Glutamatergic neuron (in vitro differentiated cells): ENCODE measurements around the gene ZNF431. TPM values are rescaled to one million over a fixed set of nuclear protein-coding genes. Genes with fewer than 3 reads are reported as not detected.

Source experiments
- DNase-seq: peaks from one replicate; pipeline ENCODE4 v3.0.0; 2022
- H3K27ac Mint-ChIP-seq: one replicate; pipeline ENCODE4 v1.8.0; 2020; ENCODE audit warnings: mild to moderate bottlenecking, mixed read lengths, inconsistent platforms; ENCODE audit not compliant: unreplicated experiment
- H3K27me3 Mint-ChIP-seq: one replicate; pipeline ENCODE4 v1.8.0; 2020; ENCODE audit warnings: mild to moderate bottlenecking, moderate library complexity, mixed read lengths, inconsistent platforms; ENCODE audit not compliant: unreplicated experiment
- H3K36me3 Mint-ChIP-seq: one replicate; pipeline ENCODE4 v1.8.0; 2020; ENCODE audit warnings: mild to moderate bottlenecking, mixed read lengths, inconsistent platforms; ENCODE audit not compliant: unreplicated experiment
- H3K4me1 Mint-ChIP-seq: one replicate; pipeline ENCODE4 v1.8.0; 2020; ENCODE audit warnings: mild to moderate bottlenecking, low read depth, mixed read lengths, inconsistent platforms; ENCODE audit not compliant: unreplicated experiment
- H3K4me3 Mint-ChIP-seq: one replicate; pipeline ENCODE4 v1.8.0; 2020; ENCODE audit warnings: mild to moderate bottlenecking, mixed read lengths, inconsistent platforms; ENCODE audit not compliant: unreplicated experiment
- H3K9me3 Mint-ChIP-seq: one replicate; pipeline ENCODE4 v1.8.0; 2020; ENCODE audit warnings: mild to moderate bottlenecking, moderate library complexity, mixed read lengths, inconsistent platforms; ENCODE audit not compliant: unreplicated experiment
- total RNA-seq: library from RNA; stranded (reverse); fragmentation: NEBNext Ultra II Directional; extraction: Animal tissue kit (Norgen Biotek cat#: 25700); gene quantifications from one replicate; pipeline ENCODE4 v1.2.1, GENCODE V29; 2021; ENCODE audit not compliant: unreplicated experiment
- TF ChIP-seq, protein P1 (sequence below): fragments of 200-600 bp; sonication (generic); IDR thresholded peaks from one replicate; pipeline ENCODE4 v1.5.0; 2021; ENCODE audit not compliant: partially characterized antibody, unreplicated experiment

ZNF431 gene
- total RNA-seq, 1 donor from 2014 or later = 32.7 TPM

DNA sequence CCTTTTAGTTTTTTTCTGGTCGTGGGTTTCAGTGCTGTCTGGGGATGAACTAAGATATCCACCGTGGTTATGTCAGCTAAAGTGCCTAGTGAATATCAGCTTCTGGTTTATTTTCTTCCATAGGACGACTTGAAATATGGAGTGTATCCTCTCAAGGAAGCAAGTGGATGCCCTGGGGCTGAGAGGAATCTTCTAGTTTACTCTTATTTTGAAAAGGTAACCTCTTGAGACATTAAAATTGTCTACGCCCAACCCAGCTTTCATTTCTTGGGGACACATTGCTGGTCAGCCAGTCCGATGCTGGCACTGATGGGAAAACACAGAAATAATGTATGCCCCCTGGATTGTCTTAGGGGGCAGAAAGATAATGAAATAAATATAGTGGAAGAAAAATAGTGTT is 1.6 kb downstream of the ZNF431 start:
- TF ChIP-seq, protein P1, sequence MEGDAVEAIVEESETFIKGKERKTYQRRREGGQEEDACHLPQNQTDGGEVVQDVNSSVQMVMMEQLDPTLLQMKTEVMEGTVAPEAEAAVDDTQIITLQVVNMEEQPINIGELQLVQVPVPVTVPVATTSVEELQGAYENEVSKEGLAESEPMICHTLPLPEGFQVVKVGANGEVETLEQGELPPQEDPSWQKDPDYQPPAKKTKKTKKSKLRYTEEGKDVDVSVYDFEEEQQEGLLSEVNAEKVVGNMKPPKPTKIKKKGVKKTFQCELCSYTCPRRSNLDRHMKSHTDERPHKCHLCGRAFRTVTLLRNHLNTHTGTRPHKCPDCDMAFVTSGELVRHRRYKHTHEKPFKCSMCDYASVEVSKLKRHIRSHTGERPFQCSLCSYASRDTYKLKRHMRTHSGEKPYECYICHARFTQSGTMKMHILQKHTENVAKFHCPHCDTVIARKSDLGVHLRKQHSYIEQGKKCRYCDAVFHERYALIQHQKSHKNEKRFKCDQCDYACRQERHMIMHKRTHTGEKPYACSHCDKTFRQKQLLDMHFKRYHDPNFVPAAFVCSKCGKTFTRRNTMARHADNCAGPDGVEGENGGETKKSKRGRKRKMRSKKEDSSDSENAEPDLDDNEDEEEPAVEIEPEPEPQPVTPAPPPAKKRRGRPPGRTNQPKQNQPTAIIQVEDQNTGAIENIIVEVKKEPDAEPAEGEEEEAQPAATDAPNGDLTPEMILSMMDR = no peak
- Mint-ChIP-seq H3K27me3 (peaks cover 10% of the 10 kb centered on the region), H3K4me1 (peaks cover 5% of the 10 kb centered on the region), H3K9me3 (peaks cover 14% of the 10 kb centered on the region), H3K4me3 (peak overlapping the region; percentile 97), H3K27ac (peak overlapping the region; percentile 100), H3K36me3 (peaks cover 27% of the 10 kb centered on the region)
- DNase-seq = no peak

DNA sequence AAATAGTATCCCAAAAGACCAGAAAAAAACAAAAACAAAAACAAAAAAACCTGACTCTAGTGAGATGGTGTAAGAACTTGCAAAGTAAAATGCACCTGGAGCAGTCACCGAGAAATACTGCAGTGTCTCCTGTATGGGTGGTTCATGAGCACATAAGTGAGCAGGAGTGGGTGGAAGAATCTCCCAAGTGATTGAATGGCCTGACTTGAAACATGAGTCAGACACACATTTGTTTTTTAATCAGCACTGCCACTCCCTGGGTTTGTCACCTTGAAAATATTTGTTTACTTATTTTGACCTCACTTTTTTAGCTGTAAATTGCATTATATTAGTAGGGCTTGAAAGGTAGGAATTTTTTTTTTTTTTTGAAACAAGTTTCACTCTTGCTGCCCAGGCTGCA is 2.0 kb downstream of the ZNF431 start:
- DNase-seq = no peak
- TF ChIP-seq, protein P1 = no peak
- peaks cover 14% of the 10 kb centered on the region for H3K9me3 Mint-ChIP-seq
- peaks cover 10% of the 10 kb centered on the region for H3K27me3 Mint-ChIP-seq
- peaks cover 31% of the 10 kb centered on the region for H3K36me3 Mint-ChIP-seq
- peak overlapping the region; percentile 52 for H3K4me3 Mint-ChIP-seq
- peaks cover 5% of the 10 kb centered on the region for H3K4me1 Mint-ChIP-seq
- H3K27ac Mint-ChIP-seq = no peak overlapping the region

DNA sequence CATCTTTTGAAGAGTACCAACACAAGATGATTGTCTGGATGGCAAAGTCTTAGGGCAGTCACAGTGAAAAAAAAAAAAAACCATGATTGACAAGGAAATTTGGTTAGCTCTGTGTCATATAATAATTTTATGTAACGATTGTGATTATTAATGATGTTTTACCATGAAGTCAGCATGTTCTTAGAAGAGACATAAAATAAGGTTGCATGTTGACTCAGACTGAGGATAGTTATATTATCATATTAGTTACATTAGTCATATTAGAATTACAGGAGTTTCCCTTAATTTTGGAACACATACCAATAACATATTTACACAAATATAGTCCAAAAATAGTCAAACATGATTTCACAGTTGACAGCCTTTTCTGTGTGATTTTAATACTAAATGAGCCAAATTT is 5.7 kb downstream of the ZNF431 start:
- TF ChIP-seq, protein P1 = no peak
- H3K9me3 Mint-ChIP-seq = peaks cover 11% of the 10 kb centered on the region
- H3K27me3 Mint-ChIP-seq = peaks cover 5% of the 10 kb centered on the region
- peaks cover 5% of the 10 kb centered on the region for H3K4me1 Mint-ChIP-seq
- H3K36me3 Mint-ChIP-seq = peaks cover 45% of the 10 kb centered on the region
- H3K27ac Mint-ChIP-seq = no peak overlapping the region
- no peak for DNase-seq
- H3K4me3 Mint-ChIP-seq = no peak overlapping the region

DNA sequence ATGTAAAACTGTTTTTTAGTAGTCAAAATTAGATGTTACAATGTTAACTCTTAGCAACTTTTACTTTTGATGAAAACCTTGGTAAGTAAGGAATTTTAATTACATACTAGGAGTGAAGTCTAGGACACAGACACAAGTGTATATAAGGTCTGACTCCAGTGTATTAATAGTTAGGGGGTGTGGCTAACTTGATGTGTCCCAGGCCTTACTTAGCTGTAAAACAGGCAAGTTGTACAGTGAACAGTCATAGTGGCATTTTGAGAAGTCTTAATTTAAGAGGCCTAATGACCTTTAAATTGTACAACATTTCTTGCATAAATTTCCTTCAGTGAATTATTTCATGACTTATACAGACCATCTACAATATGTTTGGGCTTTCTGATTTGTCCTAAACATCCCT is 6.8 kb downstream of the ZNF431 start:
- Mint-ChIP-seq H3K9me3 (peaks cover 11% of the 10 kb centered on the region), H3K27ac (no peak overlapping the region), H3K36me3 (peaks cover 45% of the 10 kb centered on the region), H3K27me3 (peaks cover 4% of the 10 kb centered on the region), H3K4me1 (no peaks in the 10 kb centered on the region), H3K4me3 (no peak overlapping the region)
- TF ChIP-seq, protein P1 = no peak
- no peak for DNase-seq

DNA sequence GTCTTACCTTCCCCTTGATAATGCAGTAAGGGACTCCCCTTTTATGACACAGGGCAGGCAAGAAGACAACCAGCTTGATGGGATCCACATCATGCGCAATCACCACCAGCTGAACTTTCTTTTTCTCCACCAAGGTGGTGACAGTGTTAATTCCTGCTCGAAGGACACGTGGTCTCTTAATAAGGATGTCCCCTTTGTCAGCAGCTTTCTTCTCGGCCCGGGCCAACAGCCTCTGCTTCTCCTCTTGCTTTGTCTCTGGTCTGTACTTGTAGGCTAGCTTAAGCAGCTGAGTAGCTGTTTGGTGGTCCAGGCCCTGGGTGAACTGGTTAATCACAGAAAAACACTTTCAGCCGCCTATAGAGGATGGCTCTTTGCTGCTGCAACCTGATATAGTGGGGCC is 8.0 kb downstream of the ZNF431 start:
- Mint-ChIP-seq H3K27ac (no peak overlapping the region), H3K36me3 (peaks cover 42% of the 10 kb centered on the region), H3K4me3 (no peak overlapping the region), H3K27me3 (peaks cover 4% of the 10 kb centered on the region), H3K4me1 (no peaks in the 10 kb centered on the region), H3K9me3 (peaks cover 11% of the 10 kb centered on the region)
- DNase-seq = no peak
- TF ChIP-seq, protein P1 = no peak
